ENCODE measurements around the gene RASSF7.

The RASSF7 gene

DNA sequence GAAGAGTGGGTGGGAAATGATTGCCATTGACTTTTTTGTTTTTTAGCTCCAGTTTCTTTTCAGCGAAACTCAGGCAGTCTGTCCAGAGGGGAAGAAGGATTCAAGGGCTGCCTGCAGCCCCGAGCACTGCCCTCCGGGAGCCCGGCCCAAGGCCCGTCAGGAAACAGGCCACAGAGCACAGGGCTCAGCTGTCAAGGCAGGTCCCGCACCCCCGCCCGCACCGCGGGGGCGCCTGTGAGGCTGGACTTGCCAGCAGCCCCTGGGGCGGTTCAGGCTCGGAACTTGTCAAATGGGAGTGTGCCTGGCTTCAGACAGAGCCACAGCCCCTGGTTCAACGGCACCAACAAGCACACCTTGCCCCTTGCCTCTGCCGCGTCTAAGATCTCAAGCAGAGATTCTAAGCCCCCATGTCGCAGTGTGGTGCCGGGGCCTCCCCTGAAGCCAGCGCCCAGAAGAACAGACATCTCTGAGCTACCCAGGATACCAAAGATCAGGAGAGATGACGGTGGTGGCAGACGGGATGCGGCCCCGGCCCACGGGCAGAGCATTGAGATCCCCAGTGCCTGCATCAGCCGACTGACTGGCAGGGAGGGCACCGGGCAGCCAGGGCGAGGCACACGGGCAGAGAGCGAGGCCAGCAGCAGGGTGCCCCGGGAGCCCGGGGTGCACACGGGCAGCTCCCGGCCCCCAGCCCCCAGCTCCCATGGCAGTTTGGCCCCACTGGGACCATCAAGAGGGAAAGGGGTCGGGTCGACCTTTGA, 46.4 kb downstream of the RASSF7 start:
- DNase-seq (ENCODE audit: low read depth in 3 of 3, low spot score in 1 of 3): no peak

GRCh38 chr11:607971-608659, 47.3 kb downstream of the RASSF7 start:
- DNase-seq (ENCODE audit: low read depth in 3 of 3, low spot score in 1 of 3): no peak

DNA sequence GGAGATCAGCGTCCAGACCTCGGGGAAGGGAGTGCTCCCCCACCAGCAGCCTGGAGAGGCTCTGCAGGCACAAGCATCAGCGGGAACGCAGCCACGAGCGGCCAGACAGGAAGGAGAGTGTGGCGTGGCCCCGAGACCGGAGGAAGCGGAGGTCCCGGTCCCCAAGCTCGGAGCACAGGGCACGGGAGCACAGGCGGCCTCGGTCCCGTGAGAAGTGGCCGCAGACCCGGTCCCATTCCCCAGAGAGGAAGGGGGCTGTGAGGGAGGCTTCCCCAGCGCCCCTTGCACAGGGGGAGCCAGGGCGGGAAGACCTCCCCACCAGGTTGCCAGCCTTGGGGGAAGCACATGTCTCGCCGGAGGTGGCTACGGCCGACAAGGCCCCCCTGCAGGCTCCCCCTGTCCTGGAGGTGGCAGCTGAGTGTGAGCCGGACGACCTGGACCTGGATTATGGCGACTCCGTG, 48.1 kb downstream of the RASSF7 start:
- DNase-seq (ENCODE audit: low read depth in 3 of 3, low spot score in 1 of 3): no peak

DNA sequence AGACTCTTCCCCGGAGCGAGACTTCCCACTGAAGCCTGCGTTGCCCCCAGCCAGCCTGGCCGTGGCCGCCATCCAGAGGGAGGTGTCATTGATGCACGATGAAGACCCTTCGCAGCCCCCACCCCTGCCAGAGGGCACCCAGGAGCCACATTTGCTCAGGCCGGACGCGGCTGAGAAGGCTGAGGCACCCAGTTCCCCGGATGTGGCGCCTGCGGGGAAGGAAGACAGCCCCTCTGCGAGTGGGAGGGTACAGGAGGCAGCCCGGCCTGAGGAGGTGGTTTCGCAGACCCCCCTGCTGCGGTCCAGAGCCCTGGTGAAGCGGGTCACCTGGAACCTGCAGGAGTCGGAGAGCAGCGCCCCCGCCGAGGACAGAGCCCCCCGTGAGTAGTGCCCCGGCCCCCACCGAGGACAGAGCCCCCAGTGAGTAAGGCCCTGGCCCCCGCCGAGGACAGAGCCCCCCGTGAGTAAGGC, 48.6 kb downstream of the RASSF7 start:
- no peak for DNase-seq (ENCODE audit: low read depth in 3 of 3, low spot score in 1 of 3)

DNA sequence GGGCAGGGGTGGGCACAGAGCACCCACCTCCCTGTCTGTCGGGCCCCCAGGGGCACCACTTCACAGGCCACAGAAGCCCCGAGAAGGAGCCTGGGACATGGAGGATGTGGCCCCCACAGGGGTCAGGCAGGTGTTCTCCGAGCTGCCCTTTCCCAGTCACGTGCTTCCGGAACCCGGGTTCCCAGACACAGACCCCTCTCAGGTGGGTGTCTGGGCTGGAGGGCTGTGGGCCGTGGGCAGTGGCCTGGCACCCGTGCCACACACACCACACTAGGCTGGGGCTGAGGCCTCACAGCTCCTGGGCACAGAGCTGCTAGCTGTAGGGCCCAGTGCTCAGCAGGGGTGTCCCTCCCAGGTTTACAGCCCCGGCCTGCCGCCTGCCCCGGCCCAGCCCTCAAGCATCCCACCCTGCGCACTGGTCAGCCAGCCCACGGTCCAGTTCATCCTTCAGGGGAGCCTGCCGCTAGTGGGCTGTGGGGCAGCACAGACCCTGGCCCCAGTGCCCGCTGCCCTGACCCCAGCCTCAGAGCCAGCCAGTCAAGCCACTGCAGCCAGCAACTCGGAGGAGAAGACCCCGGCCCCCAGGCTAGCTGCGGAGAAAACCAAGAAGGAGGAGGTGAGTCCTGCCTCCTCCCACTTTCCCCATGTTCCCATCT, 49.5 kb downstream of the RASSF7 start:
- DNase-seq (ENCODE audit: low read depth in 3 of 3, low spot score in 1 of 3): no peak

- DNase-seq (ENCODE audit: low read depth in 3 of 3, low spot score in 1 of 3): no peak
Observed at GRCh38 chr11:611001-611996, 50.5 kb downstream of the RASSF7 start.

- no peak for DNase-seq (ENCODE audit: low read depth in 3 of 3, low spot score in 1 of 3)
Observed at GRCh38 chr11:612201-612960, 51.6 kb downstream of the RASSF7 start.

DNA sequence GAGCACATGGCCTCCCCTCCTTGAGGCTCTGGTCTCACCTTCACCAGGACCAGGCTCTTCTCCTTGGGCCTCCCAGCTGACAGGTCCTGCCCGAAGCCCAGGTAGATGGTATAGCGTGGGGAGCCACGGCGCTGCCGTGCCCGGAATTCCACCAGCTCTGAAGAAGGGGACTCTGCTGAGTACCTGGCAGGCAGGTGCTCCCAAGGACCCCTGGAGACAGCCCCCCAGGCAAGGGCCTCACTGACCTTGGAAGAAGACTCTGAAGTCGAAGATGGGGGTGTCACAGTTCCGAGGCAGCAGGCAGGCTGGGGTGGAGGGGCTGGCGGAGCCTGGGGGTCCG, 52.2 kb downstream of the RASSF7 start:
- DNase-seq (ENCODE audit: low read depth in 3 of 3, low spot score in 1 of 3): no peak

DNA sequence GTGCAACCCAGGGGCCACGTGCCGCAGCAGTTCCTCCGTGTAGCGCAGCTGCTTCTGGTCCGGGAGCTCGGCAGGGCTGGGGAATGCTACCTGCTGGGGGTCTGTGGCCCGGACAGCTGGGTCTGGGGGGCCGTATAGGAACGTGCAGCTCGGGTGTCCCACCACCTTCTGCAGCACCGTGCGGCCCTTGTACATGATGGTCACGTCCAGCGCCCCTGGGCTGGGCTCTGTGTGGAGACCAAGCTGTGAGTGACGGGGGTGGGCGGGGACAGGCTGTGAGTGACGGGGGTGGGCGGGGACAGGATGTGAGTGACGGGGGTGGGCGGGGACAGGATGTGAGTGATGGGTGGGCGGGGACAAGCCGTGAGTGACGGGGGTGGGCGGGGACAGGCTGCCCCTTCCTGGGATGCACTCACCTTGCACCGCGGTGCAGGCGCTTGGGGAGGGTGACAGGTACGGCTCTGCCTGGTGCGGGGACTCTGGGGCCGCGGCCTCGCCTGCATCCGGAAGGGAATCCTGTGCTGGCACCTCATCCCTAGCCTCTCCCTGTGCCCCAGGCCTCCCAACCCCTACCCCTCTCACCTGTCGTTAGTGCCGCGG, 52.7 kb downstream of the RASSF7 start:
- peak; percentile 50 to 71 (median 70) for DNase-seq (ENCODE audit: low read depth in 3 of 3, low spot score in 1 of 3)

Data from stimulated activated CD4-positive, alpha-beta T cell treated with anti-CD3 and anti-CD28 coated beads, TNF-alpha, amount 100 ng/mL, for 1 hour (primary cell).